COLO829 (cell line): ENCODE data around the gene OR1I1.

Experiments
- DNase-seq: peaks from one replicate; pipeline ENCODE4 v3.0.0; 2012; ENCODE audit warnings: low spot score

Gene OR1I1

DNA sequence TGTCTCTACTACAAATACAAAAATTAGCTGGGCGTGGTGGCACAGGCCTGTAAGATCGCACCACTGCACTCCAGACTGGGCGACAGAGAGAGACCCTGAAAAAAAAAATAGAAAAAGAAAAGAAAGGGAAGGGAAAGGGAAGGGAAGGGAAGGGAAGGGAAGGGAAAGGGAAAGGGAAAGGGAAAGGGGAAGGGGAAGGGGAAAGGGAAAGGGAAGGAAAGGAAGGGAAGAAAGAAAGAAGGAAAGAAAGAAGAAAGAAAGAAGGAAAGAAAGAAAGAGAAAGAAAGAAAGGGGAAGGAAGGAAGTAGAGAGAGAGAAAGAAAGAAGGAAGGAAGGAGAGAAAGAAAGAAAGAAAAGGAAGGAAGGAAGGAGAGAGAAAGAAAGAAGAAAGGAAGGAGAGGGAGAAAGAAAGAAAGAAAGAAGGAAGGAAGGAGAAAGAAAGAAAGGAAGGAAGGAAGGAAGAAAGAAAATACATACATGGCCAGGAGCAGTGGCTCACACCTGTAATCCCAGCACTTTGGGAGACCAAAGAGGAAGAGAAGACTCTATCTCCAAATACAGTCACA is 17.1 kb downstream of the OR1I1 start:
- no peak for DNase-seq

DNA sequence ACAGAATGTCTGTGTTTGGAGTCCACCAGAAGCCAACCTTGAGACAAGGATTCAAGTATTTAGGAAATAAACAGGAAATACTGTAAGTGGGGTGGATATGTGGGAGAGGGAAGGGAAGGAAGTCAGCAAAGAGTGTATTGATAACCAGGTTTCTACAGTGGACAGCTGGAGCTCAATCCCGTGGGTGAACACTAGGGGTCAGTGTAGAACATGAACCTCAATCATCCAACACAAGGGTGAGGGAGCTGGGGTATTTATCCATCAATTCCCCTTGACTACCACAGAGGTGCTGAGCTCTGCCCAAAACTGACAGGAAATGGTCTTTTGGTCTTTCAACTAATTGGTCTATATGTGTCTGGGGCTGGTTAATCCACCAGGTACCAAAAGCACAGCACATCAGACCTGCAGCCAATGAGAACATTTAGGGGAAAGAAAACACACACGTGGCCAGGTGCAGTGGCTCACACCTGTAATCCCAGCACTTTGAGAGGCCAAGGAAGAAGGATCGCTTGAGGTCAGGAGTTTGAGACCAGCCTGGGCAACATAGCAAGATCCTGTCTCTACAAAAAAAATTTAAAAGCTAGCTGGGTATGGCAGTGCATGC is 19.6 kb downstream of the OR1I1 start:
- DNase-seq, result peak; percentile 51

DNA sequence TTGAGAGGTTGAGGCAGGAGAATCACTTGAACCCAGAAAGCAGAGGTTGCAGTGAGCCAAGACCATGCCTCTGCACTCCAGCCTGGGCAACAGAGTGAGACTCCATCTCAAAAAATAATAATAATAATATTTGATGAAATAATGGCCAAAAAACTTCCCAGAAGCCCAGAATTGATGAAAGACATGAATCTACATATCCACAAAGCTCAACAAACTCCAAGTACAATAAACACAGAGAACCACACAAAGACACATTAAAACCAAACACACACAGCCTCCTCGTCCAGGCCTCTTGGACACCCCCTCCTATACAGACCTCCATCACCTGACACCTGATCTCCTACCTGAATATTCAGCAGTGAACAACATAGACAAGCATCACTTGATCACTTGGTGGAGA is 22.0 kb downstream of the OR1I1 start:
- no peak for DNase-seq

DNA sequence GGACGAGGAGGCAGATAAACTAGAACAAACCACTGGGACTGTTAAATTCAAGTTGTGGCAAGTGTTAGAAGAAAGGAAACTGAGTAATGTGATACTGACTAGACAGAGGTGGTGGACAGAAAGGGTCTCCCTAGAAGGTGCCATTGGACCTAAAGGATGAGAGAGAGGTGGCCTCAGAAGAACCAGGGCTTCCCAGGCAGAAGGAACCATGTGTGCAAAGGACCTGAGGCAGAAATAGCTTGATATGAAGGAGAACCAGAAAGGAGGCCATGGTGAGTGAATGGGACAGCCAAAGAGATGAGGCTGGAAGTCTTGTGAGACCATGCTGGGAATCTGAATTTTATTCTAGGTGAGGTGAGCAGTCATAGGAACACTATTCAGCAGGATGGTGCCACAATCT is 22.4 kb downstream of the OR1I1 start:
- DNase-seq, result no peak

DNA sequence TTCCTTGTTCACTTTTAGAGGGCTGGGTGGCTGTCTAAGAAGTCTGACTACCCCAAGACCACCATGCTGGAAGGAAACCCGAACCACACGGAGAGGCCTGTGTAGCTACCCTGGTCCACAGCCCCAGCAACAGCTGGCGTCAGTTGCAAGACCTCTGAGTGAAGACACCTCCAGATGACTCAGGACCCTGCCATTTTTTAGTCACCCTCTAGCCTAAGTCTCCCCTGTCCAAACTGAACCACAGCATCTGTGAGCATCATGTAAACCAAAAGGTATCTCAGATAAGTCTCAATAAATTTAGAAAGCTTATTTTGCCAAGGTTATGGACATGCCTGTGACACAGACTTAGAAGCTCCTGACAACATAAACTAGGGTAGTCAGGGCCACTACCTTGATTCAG is 23.0 kb downstream of the OR1I1 start:
- DNase-seq, result no peak

DNA sequence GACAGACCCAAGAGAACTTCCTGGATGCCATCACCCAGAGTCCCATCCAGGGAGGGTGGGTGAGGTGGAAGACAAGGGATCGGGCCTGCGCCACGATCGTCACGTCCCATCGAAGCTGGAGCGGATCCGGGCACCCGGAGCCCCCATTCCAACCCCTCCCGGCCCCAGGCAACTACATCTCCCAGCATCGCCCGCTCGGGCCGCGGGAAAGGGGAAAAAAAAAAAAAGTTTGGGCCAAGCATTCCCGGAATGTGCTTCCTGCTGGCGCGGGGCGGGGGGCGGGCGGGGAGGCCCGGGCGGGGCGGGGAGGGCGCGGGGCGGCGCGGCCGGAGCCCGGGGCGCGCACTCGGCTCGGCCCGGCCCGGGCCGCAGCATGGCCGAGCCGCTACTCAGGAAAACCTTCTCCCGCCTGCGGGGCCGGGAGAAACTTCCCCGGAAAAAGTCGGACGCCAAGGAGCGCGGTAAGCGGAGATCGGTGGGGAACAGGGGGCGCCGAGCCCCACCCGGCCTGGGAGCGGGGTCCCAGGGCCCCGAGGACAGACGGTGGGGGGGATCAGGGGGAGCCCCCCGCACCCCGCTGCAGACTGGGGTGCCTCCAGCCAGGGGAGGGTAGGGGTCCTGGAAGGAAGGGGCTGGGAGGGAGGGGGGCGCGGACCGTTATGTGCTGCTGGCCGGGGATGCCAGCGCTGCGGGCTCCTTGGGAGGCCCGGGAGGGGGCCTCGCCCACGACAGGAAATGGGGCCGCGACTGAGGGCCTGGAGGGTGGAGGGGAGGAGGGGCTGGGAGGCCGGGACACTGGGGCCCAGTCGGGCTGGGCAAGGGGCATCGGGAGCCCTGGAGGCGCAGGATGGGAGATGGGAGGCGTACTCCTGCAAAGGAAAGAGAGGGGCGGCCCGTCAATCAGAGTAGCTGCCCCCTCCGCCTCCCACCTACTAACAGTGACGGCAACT is 25.3 kb downstream of the OR1I1 start, which contains the start of gene SYDE1:
TSS of gene SYDE1 (plus strand) at position 341 of the 950 bp plus-strand sequence. CDS start at position 374, 33 bp downstream.
- peak; percentile 37 for DNase-seq

DNA sequence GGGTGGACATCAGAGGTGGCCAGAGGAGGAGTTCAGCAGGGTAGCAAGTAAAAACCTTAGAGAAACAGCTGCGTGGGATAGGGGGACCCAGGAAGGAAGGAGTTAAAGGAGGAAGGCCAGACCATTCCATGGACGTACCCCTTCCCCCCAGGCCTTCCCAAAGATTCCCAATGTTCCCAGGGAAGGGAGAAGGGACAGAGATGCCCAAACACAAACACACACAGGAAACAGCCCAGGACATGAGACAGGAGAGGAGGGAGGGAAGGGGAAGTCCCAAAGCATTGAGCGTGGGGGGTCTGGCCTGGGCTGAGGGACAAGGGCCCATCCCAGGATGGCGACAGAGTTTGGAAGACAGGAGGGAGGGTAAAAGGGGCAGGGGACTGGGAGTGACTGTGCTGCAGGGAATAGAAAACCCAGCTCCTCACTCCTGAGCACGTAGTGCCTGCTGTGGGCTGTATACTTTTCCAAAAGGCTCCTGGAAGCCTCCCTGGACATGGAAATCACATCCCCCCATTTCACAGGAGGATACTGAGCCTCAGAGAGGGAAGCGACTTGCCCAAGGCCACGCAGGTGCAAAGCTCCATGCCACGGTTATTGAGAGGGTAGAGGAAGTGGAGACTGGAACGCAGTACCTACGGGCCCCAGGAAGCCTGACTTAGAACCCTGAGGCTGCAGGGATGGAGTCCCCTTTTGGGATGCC is 26.3 kb downstream of the OR1I1 start:
- no peak for DNase-seq

DNA sequence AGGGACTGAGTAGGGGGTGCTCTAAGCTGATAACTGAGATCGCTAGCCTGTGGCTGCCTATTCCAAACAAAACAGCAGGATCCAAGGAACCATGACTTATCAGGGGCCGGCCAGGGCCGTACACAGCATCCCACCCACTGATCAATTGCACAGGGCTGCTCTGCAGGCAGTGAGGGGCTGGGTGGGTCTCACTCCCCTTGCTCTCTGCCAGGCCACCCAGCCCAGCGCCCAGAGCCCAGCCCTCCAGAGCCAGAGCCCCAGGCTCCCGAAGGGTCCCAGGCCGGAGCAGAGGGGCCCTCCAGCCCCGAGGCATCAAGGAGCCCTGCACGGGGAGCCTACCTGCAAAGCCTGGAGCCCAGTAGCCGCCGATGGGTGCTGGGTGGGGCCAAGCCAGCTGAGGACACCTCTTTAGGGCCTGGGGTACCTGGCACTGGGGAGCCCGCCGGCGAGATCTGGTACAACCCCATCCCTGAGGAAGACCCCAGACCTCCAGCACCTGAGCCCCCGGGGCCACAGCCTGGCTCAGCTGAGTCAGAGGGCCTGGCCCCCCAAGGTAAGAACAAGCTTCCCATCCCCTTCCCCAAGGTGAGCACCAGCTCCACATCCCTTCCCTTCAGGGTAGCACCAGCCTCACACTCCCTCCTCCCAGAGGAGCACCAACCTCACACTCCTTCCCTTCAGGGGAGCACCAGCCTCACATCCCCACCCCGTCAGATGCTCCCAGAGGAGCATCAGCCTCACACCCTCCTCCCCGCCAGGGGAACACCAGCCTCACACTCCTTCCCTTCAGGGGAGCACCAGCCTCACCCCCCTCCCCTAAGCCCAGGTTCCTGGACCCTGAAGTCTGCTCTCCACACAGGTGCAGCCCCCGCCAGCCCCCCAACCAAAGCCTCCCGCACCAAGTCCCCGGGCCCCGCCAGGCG is 27.1 kb downstream of the OR1I1 start:
- no peak for DNase-seq

DNA sequence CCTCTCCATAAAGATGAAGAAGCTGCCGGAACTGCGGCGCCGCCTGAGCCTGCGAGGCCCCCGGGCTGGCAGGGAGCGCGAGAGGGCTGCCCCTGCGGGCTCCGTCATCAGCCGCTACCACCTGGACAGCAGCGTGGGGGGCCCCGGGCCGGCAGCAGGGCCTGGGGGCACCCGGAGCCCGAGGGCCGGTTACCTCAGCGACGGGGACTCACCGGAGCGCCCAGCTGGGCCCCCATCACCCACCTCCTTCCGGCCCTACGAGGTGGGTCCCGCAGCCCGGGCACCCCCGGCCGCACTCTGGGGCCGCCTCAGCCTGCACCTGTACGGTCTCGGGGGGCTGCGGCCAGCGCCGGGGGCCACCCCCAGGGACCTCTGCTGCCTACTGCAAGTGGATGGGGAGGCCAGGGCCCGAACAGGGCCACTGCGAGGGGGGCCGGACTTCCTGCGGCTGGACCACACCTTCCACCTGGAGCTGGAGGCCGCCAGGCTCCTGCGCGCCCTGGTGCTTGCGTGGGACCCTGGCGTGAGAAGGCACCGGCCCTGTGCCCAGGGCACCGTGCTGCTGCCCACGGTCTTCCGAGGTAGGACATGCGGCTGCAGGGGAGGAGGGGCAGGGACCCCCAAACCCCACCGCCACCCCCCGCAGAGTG is 27.9 kb downstream of the OR1I1 start:
- no peak for DNase-seq

DNA sequence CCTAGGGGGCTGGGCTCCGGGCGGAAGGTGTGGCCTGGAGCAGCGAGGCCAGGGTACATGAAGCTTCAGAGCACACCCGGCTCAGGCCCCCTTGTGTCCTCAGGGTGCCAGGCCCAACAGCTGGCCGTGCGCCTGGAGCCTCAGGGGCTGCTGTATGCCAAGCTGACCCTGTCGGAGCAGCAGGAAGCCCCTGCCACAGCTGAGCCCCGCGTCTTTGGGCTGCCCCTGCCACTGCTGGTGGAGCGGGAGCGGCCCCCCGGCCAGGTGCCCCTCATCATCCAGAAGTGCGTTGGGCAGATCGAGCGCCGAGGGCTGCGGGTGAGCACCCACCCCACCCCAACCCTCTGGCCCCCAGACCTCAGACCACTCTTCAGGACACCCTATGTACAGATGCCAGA is 28.4 kb downstream of the OR1I1 start:
- DNase-seq, result no peak

DNA sequence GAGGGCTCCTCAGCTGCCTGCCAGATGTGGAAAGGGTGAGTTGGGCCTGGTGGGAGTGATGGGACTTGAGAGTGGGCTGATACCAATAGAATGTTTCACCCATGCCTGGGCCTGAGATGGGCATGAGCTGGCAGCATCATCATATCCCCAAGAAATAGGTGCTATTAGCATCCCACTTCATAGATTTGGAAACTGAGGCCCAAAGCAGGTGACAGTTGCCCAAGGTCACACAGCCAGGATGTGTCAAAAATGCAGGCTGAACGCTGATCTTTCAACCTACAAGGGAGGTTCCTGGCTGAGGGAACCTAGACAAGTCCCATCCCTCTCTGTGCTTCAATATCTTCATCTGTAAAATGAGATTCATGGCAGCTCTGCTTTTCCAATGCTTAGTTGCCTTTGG is 29.7 kb downstream of the OR1I1 start:
- no peak for DNase-seq

DNA sequence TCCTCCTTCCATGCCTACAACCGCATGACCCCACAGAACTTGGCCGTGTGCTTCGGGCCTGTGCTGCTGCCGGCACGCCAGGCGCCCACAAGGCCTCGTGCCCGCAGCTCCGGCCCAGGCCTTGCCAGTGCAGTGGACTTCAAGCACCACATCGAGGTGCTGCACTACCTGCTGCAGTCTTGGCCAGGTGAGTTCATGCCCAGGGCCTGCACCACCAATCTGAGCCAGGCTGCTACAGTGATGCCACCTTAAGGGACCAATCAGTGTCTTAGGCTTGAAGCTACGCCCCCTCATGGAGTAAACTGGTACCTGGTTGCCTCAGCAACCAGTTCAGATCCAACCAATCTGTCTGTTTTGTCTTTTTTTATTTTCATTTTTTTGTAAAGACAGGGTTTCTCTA is 30.4 kb downstream of the OR1I1 start:
- no peak for DNase-seq

DNA sequence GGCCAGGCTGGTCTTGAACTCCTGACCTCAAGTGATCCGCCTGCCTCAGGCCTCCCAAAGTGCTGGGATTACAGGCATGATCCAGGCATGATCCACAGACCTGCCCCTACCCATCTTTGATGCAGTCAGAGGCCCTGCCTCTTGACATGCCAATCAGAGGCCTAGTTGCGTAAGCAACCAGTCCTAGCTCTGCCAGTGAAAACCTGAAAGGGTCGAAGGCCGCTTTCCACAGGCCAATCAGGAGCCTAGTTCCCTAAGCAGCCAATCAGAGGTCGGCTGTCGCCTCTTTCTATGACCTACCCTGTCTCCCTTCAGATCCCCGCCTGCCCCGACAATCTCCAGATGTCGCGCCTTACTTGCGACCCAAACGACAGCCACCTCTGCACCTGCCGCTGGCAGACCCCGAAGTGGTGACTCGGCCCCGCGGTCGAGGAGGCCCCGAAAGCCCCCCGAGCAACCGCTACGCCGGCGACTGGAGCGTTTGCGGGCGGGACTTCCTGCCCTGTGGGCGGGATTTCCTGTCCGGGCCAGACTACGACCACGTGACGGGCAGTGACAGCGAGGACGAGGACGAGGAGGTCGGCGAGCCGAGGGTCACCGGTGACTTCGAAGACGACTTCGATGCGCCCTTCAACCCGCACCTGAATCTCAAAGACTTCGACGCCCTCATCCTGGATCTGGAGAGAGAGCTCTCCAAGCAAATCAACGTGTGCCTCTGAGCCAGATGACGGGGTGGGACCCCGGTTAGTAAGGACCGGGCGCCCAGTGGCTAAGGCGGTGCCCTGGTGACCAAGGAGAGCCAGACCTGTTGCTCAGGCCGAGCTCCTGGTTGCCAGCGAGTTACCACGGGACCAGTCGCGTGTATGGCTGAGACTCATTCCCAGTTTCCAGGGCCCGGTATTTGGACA is 31.5 kb downstream of the OR1I1 start:
- DNase-seq, result no peak

DNA sequence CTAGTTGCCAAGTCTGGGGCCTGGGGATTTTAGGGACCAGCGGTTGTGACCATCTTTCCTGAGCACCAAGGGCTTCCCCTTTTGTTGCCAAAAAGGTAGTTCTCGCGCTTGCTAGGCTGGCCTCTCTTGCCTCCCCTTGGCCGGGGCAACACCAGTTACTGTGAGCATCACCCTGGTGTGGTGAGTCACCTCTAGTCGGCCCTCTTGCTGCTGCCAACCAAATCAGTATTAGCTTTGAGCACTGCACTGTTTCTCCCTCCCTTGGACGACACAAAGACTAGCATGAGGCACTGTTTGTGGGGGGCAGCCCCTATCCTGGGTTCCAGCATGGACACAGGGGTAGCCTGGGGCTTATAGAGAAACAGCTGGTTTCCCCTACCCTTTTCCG is 32.1 kb downstream of the OR1I1 start:
- DNase-seq, result no peak

DNA sequence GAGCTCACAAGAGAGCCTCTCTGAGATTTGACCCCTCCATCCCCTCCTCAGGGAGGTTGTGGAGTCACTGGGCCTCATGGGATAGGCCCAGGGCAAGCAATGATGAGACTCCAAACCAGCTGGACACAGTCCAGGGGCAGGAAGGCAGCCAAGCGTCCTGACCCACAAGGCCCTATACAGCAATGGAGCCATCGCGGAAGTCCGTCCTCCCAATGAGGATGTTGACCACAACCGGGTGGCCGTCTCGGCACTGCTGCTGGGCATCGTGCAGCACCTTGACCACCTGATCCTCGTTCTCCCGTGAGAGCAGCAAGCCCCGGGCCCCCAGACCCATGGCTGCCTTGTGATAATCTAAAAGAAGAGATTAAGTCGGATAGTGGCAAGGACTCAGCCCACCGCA is 33.1 kb downstream of the OR1I1 start:
- no peak for DNase-seq

DNA sequence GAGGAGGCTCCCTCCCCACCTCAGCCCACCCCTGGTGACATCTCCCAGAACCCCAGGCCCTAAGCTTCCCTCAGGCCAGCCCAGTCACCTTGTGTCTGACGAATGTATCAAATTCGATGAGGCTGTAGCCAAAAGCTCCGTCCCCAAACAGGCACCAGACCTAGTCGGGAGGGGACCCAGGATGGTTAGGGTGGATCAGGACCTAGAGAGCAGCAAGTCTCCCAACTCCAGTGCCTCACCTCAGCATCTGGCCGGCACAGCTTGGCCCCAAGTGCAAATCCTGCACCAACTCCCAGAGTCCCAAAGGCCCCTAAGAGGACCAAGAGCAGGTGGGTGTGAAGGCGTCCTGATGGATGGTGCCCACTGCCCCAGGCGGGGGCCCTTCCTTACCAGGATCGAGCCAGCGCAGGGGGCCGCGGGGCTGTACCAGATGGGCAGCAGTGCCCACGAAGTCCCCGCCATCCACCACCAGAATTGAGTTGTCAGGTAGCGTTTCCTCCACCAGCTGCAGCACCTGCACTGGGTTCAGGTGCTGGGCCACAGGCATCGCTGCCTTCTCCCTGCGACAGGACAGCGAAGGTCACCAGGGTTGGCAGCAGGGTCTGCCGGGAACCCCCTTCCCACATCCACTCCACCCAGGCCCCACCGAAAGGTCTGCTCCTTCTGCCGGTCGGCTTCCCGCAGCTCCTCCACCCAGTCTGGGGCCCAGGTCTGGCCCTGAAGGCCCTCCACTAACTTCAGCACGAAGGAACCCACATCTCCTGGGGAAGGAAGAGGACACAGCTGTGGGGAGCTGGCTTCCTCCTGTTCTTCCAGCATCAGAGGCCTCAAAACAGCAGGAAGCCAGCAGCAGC is 34.0 kb downstream of the OR1I1 start:
- DNase-seq, result no peak

DNA sequence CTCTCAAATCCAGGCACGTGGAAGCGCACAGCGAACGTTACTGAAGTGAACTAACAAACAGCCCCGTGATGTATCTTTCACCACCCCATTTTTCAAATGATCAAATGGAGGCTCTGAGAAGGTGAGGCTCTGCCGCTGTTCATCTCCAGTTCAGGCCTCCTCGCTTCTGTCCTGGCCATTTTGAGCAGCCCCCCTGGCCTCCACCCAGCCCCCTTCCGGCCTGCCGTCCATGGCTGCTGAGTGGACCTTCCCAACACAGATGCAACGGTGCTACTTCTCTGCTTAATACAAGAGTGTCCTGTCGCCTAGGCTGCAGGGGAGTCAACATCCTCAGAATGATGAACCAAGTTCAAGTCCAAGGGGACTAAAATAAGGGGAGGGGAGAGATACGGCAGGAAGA is 34.8 kb downstream of the OR1I1 start:
- DNase-seq, result no peak

DNA sequence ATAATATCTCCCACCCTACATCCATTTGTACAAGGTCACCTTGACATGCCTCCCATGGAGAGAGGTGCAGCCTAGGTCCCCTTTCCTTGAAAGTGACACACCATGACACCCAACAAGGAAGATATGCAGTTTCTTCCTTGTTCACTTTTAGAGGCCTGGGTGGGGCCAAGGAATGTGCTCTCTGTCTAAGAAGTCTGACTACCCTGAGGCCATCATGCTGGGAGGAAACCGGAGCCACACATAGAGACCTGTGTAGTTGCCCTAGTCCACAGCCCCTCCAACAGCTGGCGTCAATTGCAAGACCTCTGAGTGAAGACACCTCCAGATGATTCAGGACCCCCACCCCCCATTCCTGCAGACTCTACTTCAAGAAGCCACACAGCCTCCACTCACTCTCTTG is 36.2 kb downstream of the OR1I1 start:
- no peak for DNase-seq
